D721Med (cell line): ENCODE results near the gene OSTF1.

Experiments used
- DNase-seq: peaks from one replicate; pipeline ENCODE4 v3.0.0; 2011; ENCODE audit warnings: low spot score; ENCODE audit not compliant: insufficient read length
- FAIRE-seq: peaks from 2 replicates; lab custom pipeline; 2011; peaks lifted over from hg19 to GRCh38; lab: Jason Lieb, UNC
- TF ChIP-seq, protein P1 (sequence below): IDR thresholded peaks from 2 replicates; pipeline ENCODE4 v1.5.1; 2012; ENCODE audit warnings: mild to moderate bottlenecking, control low read depth; ENCODE audit not compliant: insufficient read depth; ENCODE audit errors: missing control alignments

The OSTF1 gene

DNA sequence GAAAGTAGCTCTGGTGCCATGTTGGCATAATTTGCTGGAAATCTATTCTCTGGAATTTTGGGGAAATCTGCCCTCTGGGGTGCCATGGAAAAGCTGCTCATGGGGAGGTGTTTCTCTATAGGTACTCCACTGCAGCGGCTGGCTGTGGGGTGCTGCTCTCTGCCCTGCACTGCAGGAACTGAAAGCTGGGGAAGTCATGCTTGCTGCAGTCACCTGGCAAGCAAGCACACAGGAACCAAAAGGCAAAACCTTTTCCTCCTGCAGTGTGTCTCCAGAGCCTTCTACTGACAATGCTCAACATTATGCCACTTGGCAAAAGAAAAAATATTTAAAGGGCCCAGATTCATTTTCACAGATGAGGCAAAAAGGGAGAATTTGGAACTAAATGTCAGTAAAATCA is 34.4 kb upstream of the OSTF1 start:
- TF ChIP-seq, protein P1, sequence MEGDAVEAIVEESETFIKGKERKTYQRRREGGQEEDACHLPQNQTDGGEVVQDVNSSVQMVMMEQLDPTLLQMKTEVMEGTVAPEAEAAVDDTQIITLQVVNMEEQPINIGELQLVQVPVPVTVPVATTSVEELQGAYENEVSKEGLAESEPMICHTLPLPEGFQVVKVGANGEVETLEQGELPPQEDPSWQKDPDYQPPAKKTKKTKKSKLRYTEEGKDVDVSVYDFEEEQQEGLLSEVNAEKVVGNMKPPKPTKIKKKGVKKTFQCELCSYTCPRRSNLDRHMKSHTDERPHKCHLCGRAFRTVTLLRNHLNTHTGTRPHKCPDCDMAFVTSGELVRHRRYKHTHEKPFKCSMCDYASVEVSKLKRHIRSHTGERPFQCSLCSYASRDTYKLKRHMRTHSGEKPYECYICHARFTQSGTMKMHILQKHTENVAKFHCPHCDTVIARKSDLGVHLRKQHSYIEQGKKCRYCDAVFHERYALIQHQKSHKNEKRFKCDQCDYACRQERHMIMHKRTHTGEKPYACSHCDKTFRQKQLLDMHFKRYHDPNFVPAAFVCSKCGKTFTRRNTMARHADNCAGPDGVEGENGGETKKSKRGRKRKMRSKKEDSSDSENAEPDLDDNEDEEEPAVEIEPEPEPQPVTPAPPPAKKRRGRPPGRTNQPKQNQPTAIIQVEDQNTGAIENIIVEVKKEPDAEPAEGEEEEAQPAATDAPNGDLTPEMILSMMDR, result no peak
- FAIRE-seq (no peak), DNase-seq (no peak)

DNA sequence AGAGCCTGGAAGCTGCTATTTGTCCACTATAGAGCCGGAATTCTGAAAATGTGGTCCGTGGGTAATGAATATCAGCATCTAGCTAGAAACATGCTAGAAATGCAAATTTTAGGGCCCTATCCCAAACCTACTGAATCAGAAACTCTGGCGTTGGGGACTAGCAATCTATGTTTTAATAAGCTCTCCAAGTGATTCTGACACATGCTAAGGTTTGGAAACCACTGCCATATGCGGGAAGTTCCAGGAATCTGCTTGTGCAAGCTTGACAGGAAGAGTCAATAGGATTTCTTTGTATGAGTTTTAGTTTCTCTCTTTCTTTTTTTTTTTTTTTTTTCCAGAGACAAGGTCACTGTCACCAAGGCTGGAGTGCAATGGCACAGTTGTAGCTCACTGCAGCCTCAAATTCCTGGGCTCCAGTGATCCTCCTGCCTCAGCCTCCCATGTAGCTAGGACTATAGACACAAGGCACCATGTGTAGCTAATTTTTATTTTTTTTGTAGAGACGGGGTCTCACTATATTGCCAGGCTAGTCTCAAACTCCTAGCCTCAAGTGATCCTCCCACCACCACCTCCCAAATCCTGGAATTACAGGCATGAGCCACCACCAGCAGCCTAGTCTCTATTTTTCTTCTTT is 33.8 kb upstream of the OSTF1 start:
- DNase-seq (no peak), FAIRE-seq (no peak)
- TF ChIP-seq, protein P1, result no peak

- FAIRE-seq, result no peak
Measured at GRCh38 chr9:75061169-75061568, 27.1 kb upstream of the OSTF1 start.

DNA sequence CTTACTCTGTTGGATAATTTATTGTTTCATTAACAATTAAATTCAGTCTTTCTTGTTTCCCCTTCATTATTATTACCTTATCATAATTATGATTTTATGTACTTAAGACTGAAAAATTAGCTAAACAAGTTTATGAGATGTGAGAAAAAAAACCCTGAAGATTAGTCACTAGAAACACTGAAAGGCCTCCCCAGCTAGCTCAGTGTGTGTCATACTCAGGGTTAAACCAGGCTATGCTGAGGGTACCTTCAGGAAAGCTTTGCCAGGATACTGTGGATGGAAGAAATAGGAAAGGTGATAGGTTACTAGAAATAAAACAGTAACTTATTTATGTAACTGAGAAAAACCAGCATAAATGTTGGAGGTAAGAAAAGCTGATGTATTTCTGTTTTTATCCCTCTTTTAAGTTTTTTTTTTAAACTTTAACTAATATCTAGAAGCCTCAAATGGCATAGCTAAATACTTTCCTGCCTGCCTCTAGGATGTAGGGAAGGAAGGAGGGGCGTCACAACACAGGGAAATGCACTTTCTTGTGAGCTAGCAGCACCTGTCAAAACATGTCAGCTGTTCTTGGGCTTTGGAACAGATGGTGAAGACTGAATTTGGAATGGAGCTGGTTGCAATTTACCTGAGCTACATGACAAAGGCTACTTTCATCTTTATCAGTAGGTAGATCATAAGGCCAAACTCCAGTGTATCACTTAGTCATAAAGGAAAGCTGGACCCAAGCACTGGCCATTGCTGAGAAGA is 24.6 kb upstream of the OSTF1 start:
- DNase-seq, result no peak
- TF ChIP-seq, protein P1, result no peak
- no peak for FAIRE-seq

More at GRCh38 chr9:75061169-75061568, 27.1 kb upstream of the OSTF1 start:
- no peak for DNase-seq
- TF ChIP-seq, protein P1, result no peak

DNA sequence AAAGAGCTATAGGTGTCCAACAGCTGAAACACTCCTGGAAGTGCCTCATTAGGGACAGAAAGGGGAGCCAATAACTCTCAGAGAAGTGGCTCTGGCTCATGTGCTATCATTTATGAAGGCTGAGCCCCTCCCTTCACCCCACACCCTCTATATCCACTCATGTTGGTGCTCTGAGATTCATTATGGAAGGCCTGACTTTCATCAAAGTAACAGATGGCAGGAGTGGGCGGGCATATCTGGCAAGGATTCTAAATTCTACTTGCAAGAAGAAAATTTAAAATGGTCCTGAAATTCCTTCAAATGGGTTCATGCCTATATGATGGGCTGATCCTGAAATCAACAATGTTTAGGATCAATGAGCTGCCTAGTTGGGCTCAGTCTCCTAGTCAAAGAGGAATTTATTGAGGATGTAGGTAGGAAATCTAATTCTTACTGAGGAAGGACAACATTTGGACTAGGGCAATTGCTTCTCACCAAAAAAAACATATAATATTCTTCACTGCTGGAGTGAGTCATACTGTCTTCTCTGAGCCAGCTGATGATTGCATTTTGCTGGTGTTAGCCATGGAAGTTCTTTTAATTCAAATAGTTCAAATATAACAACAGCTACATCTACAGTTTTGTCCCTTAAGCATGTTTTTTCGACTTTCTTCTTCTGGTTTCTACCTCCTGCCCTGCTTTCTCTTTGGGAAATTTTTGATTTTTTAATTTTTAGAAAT is 23.8 kb upstream of the OSTF1 start:
- FAIRE-seq, result no peak
- TF ChIP-seq, protein P1, result no peak
- DNase-seq, result no peak

- FAIRE-seq (no peak), DNase-seq (no peak)
- TF ChIP-seq, protein P1, result no peak
Measured at GRCh38 chr9:75065510-75065909, 22.8 kb upstream of the OSTF1 start.
